SK-N-SH (cell line): ENCODE results near the gene CHD9.

ENCODE experiments used
- CTCF ChIP-seq: fragments of 200-600 bp; sonication (generic); IDR thresholded peaks from 2 replicates; pipeline ENCODE4 v1.6.1; 2017; ENCODE audit warnings: antibody characterized with exemption, mild to moderate bottlenecking, moderate library complexity
- EZH2phosphoT487 ChIP-seq: fragments of 200-600 bp; sonication (generic); IDR thresholded peaks from 2 replicates; pipeline ENCODE4 v1.6.1; 2017; ENCODE audit warnings: low read depth, mixed run types, mild to moderate bottlenecking, antibody characterized with exemption, moderate library complexity, borderline replicate concordance
- REST ChIP-seq: IDR thresholded peaks from 2 replicates; pipeline ENCODE4 v1.6.1; 2012; ENCODE audit warnings: mild to moderate bottlenecking, low read depth, low read length, moderate library complexity
- RFX5 ChIP-seq: IDR thresholded peaks from 2 replicates; pipeline ENCODE4 v1.6.1; 2012; ENCODE audit warnings: mild to moderate bottlenecking, improper control_type of control experiment, low read length
- TAF1 ChIP-seq: IDR thresholded peaks from 2 replicates; pipeline ENCODE4 v1.6.1; 2012; ENCODE audit warnings: low read depth, mild to moderate bottlenecking, low read length, moderate library complexity, borderline replicate concordance

- no peak for TF ChIP-seq RFX5
- TF ChIP-seq TAF1, result no peak
- no peak for TF ChIP-seq CTCF
- no peak for TF ChIP-seq EZH2phosphoT487
- no peak for TF ChIP-seq REST
These were observed 302.4 kb downstream of the CHD9 start for GRCh38 chr16:53357208-53357586.
